Measurements from ENCODE around the gene PLEKHM2.

The PLEKHM2 gene

GRCh38 chr1:15726508-15726907 lies 42.4 kb downstream of the PLEKHM2 start:
- no peak for DNase-seq (ENCODE audit: low spot score)

- no peak for DNase-seq (ENCODE audit: low spot score)
Observed at GRCh38 chr1:15727021-15727420, 42.9 kb downstream of the PLEKHM2 start.

- DNase-seq (ENCODE audit: low spot score), result no peak
Observed at GRCh38 chr1:15727424-15727823, 43.3 kb downstream of the PLEKHM2 start.

DNA sequence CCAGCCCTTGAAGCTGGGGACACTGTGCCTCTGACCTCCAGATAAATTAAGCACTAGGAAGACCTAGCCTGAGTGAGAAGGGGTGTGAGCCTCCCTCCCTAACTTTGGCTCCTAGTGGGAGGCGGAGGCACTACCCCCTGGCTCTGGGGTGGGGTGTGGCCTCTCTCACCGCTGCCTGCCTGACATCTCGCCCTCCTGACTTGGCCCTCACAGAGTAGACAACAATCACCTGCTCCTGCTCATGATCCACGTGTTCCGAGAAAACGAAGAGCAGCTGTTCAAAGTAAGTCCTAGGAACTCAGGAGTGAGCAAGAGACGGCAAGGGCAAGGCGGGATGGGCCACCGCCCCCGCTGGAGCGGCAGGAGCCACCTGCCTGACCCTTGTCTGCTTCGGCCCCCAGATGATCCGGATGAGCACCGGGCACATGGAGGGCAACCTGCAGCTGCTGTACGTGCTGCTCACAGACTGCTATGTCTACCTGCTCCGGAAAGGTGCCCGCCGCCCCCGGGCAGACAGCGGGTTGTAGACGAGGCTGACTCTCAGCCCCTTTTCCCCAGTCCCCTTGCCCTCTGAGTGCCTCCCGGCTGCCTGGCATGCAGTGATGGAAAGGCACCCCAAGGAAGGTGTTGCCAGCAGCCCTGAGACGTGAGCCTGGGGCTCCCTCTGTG lies 43.9 kb downstream of the PLEKHM2 start:
- no peak for DNase-seq (ENCODE audit: low spot score)

- DNase-seq (ENCODE audit: low spot score), result no peak
Observed at GRCh38 chr1:15728937-15729657, 45.0 kb downstream of the PLEKHM2 start.

GRCh38 chr1:15730423-15730822 lies 46.3 kb downstream of the PLEKHM2 start:
- no peak for DNase-seq (ENCODE audit: low spot score)

DNA sequence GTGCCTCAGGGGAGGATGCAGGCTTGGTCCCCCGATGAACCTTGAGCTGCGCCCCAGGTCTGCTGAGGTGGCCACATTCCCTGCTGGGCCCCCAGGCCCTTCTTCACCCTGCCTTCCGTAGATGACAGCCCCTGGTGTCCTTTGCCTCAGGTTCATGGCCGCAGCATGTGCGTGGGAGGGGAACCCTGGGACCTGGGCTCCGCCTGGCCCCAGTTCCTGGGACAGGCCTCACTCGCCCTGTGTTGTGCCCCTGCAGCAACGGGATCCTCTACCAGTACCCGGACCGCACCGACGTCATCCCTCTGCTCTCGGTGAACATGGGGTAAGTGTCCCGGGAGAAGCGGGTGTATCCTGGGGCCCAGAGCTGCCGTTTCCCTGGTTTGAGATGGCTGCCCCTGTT lies 46.8 kb downstream of the PLEKHM2 start:
- DNase-seq (ENCODE audit: low spot score), result no peak

GRCh38 chr1:15731735-15732685 lies 47.9 kb downstream of the PLEKHM2 start:
- DNase-seq (ENCODE audit: low spot score), result no peak

- no peak for DNase-seq (ENCODE audit: low spot score)
Observed at GRCh38 chr1:15732686-15733081, 48.6 kb downstream of the PLEKHM2 start.

- no peak for DNase-seq (ENCODE audit: low spot score)
Observed at GRCh38 chr1:15733218-15733725, 49.2 kb downstream of the PLEKHM2 start.

GRCh38 chr1:15733726-15734226 lies 49.7 kb downstream of the PLEKHM2 start:
- DNase-seq (ENCODE audit: low spot score), result no peak

GRCh38 chr1:15734296-15734695 lies 50.2 kb downstream of the PLEKHM2 start:
- no peak for DNase-seq (ENCODE audit: low spot score)

DNA sequence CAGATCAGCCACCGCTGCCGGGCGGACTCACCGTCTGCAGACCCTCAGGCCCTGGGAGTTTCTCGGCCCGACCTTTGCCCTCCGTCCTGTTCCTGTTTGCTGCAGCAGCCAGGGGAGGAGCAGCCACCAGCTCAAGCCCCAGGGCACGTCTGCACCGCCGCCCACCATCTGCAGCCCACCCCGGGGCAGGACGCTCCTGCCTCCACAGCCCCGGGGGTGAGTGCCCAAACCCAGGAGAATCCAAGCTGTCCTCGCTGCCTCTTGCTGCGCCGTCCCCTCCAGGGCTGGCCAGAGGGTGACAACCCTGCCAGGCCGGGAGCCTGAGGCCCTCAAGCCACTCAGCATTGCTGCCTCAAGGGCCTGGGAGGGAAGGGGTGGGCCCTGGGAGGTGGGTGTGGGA lies 50.8 kb downstream of the PLEKHM2 start:
- DNase-seq (ENCODE audit: low spot score), result no peak

DNA sequence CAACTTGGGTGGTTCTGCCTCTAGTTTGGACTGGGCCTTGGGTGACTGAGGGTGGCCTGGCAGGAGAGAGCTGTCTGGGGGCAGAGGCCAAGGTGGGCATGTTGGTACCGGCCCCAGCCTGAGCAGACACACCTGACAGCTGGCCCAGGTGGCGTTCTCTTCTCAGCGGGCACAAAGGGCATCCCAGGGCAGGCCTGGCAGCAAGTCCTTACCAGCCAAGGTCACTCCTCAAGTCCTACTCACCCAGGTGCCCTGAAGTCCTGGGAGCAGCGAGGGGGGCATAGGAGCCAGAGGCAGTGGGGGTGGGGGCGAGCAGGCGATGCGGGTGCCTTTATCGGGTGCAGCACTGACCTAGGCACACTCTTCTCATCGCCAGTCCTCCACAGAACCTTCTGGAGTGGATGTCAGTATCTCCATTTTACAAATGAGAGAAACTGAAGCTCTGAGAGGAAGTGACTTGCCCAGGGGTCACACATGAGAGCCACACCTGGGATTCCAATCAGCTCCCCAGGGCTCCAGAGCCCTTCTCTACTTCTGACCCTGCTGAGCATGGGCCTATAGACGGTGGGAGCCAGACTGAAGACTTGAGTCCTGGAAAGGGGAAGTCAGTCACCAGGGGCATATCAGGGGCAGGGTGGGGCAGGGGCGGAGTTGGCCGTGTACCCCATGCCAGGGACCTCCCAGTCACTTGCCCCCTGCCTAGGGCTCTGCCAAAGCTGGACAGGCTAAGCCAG lies 51.4 kb downstream of the PLEKHM2 start:
- DNase-seq (ENCODE audit: low spot score), result no peak

DNA sequence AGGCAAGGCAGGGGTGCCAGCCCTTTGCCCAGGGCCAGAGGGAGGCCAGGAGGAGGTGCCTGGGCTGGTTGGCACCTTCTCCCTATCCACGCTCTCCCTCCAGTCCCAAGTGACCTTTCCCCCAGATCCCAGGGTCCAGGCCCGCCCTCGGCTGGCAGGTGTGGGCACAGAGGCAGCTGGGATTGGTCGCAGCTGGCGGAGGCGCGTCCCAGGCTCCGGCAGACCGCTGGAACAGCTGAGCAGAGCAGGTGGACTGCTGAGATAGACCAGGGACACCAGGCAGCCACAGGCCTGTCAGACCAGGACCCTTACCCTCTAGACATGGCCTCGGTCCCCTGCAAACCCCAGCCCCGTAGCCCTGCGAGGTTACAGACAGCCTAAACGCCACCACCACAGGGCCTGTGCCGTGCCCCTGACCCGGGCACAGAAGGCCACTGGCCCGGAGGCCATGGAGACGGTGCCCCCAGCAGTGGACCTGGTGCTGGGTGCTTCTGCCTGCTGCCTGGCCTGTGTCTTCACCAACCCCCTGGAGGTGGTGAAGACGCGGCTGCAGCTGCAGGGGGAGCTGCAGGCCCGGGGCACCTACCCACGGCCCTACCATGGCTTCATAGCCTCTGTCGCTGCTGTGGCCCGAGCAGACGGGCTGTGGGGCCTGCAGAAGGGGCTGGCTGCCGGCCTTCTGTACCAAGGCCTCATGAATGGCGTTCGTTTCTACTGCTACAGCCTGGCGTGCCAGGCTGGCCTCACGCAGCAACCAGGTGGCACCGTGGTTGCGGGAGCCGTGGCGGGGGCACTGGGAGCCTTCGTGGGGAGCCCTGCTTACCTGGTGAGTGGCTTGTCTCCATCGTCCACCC lies 52.1 kb downstream of the PLEKHM2 start, which contains the start of gene SLC25A34:
SLC25A34 (plus strand) TSS at position 221 of the 854 bp plus-strand sequence; CDS start at position 449, 228 bp downstream.
- DNase-seq (ENCODE audit: low spot score), result no peak

GRCh38 chr1:15736892-15737261 lies 52.8 kb downstream of the PLEKHM2 start:
- no peak for DNase-seq (ENCODE audit: low spot score)

- DNase-seq (ENCODE audit: low spot score), result no peak
Observed at GRCh38 chr1:15737324-15738319, 53.5 kb downstream of the PLEKHM2 start.

DNA sequence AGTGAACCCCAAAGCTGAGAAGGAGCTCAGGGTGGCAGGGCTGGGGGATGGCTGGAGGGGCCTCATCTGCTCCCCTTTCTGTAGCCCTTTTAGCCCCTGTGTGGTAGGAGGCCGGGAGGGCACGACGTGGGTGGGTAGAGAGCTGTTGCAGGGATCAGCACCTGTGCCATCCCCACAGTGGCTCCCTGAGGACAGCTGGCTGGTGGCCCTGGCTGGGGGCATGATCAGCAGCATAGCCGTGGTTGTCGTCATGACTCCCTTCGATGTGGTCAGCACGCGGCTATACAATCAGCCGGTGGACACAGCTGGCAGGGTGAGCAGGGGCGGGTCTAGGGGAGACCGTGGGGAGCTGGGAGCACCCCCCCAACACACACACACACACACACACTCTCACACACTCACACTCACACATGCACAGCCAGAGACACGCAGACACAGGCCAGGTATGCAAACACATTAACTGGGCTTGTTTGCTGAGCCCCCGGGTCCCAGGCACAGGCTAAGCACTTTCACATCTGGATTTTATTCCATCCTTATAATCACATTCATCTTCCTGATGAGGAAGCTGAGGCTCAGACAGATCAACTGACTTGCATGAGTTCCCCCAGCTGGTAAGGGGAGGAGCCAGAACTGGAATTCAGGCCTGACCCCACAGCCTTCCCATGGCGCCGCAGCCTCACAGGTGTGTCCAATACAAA lies 54.4 kb downstream of the PLEKHM2 start:
- DNase-seq (ENCODE audit: low spot score), result no peak

- DNase-seq (ENCODE audit: low spot score), result no peak
Observed at GRCh38 chr1:15739259-15739658, 55.1 kb downstream of the PLEKHM2 start.

Data from CD4-positive, alpha-beta T cell treated with Interleukin-6 at 100 ng/mL for 8 hours (primary cell).